Osteoblast (primary cell): Measurements from ENCODE around the gene RESP18. TPM values are rescaled to one million over a fixed set of nuclear protein-coding genes. Genes with fewer than 3 reads are reported as not detected.

ENCODE experiments used
- DNase-seq: peaks from one replicate; pipeline ENCODE4 v3.0.0; 2011; ENCODE audit warnings: low spot score, mixed read lengths; ENCODE audit not compliant: insufficient read length; ENCODE audit errors: missing footprints
- H2AFZ ChIP-seq: 2 replicates; pipeline ENCODE4 v1.6.0; 2011; ENCODE audit warnings: mild to moderate bottlenecking, low read length
- H3K27ac ChIP-seq: 2 replicates; pipeline ENCODE4 v1.5.1; 2011; ENCODE audit warnings: mild to moderate bottlenecking, low read depth, low read length, moderate library complexity
- H3K27me3 ChIP-seq: 2 replicates; pipeline ENCODE4 v1.6.0; 2012; ENCODE audit warnings: mild to moderate bottlenecking, control low read depth, inconsistent platforms, low read length, moderate library complexity; ENCODE audit not compliant: insufficient read depth
- H3K36me3 ChIP-seq: 2 replicates; pipeline ENCODE4 v1.5.1; 2011; ENCODE audit warnings: mild to moderate bottlenecking, low read length, control low read depth, moderate library complexity; ENCODE audit not compliant: insufficient read depth
- H3K4me1 ChIP-seq: 2 replicates; pipeline ENCODE4 v1.5.1; 2011; ENCODE audit warnings: mild to moderate bottlenecking, low read length, control low read depth, moderate library complexity; ENCODE audit not compliant: insufficient read depth
- H3K4me2 ChIP-seq: 2 replicates; pipeline ENCODE4 v1.6.0; 2011; ENCODE audit warnings: mild to moderate bottlenecking, low read length; ENCODE audit not compliant: insufficient read depth
- H3K4me3 ChIP-seq: fragments of 200-600 bp; sonication (generic); 3 replicates; pipeline ENCODE4 v1.5.1; 2012; ENCODE audit warnings: mild to moderate bottlenecking, low read length, inconsistent platforms; ENCODE audit not compliant: insufficient read depth
- H3K79me2 ChIP-seq: 2 replicates; pipeline ENCODE4 v1.6.0; 2012; ENCODE audit warnings: mild to moderate bottlenecking, low read length, control low read depth, inconsistent platforms; ENCODE audit not compliant: insufficient read depth
- H3K9me3 ChIP-seq: 2 replicates; pipeline ENCODE4 v1.5.1; 2011; ENCODE audit warnings: low read depth, low read length, control low read depth
- H4K20me1 ChIP-seq: 2 replicates; pipeline ENCODE4 v1.6.0; 2012; ENCODE audit warnings: mild to moderate bottlenecking, low read length, control low read depth; ENCODE audit not compliant: insufficient read depth
- CTCF ChIP-seq: IDR thresholded peaks from 2 replicates; pipeline ENCODE4 v1.5.1; 2011; ENCODE audit warnings: mild to moderate bottlenecking, low read depth, low read length, moderate library complexity; ENCODE audit errors: extremely low read depth
- total RNA-seq: library from RNA; depleted of rRNA; stranded (reverse); fragments of >200 nt; gene quantifications from 2 replicates; pipeline ENCODE4 v1.2.3, GENCODE V29; 2012

The RESP18 gene
- total RNA-seq, 1 donor: not detected

- H3K27ac ChIP-seq: no peak overlapping the region
- no peaks in the 10 kb centered on the region for H3K79me2 ChIP-seq
- no peak overlapping the region for H3K4me3 ChIP-seq
- H3K36me3 ChIP-seq: no peaks in the 10 kb centered on the region
- H2AFZ ChIP-seq: no peak overlapping the region
- no peaks in the 10 kb centered on the region for H3K4me1 ChIP-seq
- peaks cover 48% of the 10 kb centered on the region for H3K27me3 ChIP-seq
- TF ChIP-seq CTCF: no peak
- no peak overlapping the region for H3K4me2 ChIP-seq
- no peaks in the 10 kb centered on the region for H3K9me3 ChIP-seq
- no peaks in the 10 kb centered on the region for H4K20me1 ChIP-seq
- no peak for DNase-seq
Measured at GRCh38 chr2:219335373-219335786, 2.8 kb upstream of the RESP18 start.

GRCh38 chr2:219334076-219334475 is 1.5 kb upstream of the RESP18 start:
- H4K20me1 ChIP-seq: no peaks in the 10 kb centered on the region
- no peak overlapping the region for H3K4me2 ChIP-seq
- no peak overlapping the region for H2AFZ ChIP-seq
- no peak overlapping the region for H3K27ac ChIP-seq
- H3K79me2 ChIP-seq: no peaks in the 10 kb centered on the region
- H3K27me3 ChIP-seq: peaks cover 46% of the 10 kb centered on the region
- no peak for DNase-seq
- no peak for TF ChIP-seq CTCF
- H3K36me3 ChIP-seq: no peaks in the 10 kb centered on the region
- no peaks in the 10 kb centered on the region for H3K4me1 ChIP-seq
- no peak overlapping the region for H3K4me3 ChIP-seq
- H3K9me3 ChIP-seq: no peaks in the 10 kb centered on the region

- H2AFZ ChIP-seq: no peak overlapping the region
- no peaks in the 10 kb centered on the region for H3K36me3 ChIP-seq
- no peaks in the 10 kb centered on the region for H4K20me1 ChIP-seq
- H3K4me2 ChIP-seq: no peak overlapping the region
- DNase-seq: peak; percentile 68
- no peak overlapping the region for H3K4me3 ChIP-seq
- H3K27me3 ChIP-seq: peaks cover 57% of the 10 kb centered on the region
- no peaks in the 10 kb centered on the region for H3K79me2 ChIP-seq
- H3K9me3 ChIP-seq: no peaks in the 10 kb centered on the region
- H3K27ac ChIP-seq: no peak overlapping the region
- no peak for TF ChIP-seq CTCF
- H3K4me1 ChIP-seq: no peaks in the 10 kb centered on the region
Measured at GRCh38 chr2:219331560-219332213, 857 bp downstream of the RESP18 start.

GRCh38 chr2:219327719-219328118 is 4.8 kb downstream of the RESP18 start:
- Histone ChIP-seq H3K79me2 (no peaks in the 10 kb centered on the region), H3K27ac (no peak overlapping the region), H3K4me3 (no peak overlapping the region), H3K4me1 (no peaks in the 10 kb centered on the region), H3K4me2 (no peak overlapping the region), H2AFZ (no peak overlapping the region), H3K27me3 (peaks cover 52% of the 10 kb centered on the region), H3K9me3 (no peaks in the 10 kb centered on the region), H3K36me3 (no peaks in the 10 kb centered on the region), H4K20me1 (no peaks in the 10 kb centered on the region)
- no peak for TF ChIP-seq CTCF
- no peak for DNase-seq
